Measurements from ENCODE around the gene VASH1.

VASH1 gene

DNA sequence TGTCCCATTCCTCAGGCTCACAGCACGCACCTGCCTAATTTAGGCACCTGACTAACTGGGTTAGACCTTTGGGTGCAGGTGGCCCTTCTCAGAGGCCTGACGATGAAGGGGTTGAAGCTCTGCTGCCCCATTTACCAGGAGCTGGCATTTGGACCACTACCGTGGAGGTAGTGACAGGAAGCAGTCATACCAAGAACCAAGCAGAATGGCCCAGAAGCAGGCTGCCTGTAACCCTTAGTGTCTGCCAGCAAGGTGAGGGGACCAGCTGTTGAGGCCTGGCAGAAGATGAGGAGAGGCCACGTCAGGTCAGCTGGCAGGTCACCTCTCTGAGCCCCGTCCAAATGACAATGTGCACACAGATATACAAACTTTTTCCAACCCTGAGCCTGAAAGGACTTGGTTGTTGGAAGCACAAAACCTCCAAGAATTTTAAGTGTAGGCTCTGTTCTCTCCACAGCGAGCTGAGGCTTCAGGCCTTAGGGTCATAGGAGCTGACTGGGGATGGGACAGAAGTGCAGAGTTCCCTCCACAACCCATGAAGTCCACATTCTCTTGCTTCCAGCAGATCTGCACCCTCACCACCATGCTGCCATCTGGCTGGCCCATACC is 23.1 kb downstream of the VASH1 start:
- no peak for DNase-seq (ENCODE audit: low spot score)
- TF ChIP-seq, protein P1, sequence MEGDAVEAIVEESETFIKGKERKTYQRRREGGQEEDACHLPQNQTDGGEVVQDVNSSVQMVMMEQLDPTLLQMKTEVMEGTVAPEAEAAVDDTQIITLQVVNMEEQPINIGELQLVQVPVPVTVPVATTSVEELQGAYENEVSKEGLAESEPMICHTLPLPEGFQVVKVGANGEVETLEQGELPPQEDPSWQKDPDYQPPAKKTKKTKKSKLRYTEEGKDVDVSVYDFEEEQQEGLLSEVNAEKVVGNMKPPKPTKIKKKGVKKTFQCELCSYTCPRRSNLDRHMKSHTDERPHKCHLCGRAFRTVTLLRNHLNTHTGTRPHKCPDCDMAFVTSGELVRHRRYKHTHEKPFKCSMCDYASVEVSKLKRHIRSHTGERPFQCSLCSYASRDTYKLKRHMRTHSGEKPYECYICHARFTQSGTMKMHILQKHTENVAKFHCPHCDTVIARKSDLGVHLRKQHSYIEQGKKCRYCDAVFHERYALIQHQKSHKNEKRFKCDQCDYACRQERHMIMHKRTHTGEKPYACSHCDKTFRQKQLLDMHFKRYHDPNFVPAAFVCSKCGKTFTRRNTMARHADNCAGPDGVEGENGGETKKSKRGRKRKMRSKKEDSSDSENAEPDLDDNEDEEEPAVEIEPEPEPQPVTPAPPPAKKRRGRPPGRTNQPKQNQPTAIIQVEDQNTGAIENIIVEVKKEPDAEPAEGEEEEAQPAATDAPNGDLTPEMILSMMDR (IDR thresholded peaks at IDR 0.05; ENCODE audit: extremely low read depth, missing control alignments), result no peak

DNA sequence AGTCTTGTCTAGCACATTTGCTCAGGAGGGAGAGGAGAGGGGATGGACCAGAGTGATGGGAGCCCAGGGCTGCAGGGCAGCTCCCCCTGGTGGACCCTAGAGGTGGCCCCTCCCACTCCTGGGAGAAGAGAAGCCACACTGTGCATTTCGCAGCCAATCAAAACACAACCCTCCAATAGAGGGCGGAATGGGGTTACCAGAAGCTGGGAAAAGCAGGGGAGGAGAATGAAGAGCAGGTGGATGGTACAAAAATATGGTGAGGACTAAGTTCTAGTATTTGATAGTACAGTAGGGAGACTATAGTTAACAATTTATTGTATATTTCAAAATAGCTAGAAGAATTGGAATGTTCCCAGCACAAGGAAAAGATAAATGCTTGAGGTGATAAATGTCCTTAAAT is 23.6 kb downstream of the VASH1 start:
- DNase-seq (ENCODE audit: low spot score), result peak; percentile 87
- TF ChIP-seq, protein P1 (IDR thresholded peaks at IDR 0.05; ENCODE audit: extremely low read depth, missing control alignments), result peak; percentile 77

DNA sequence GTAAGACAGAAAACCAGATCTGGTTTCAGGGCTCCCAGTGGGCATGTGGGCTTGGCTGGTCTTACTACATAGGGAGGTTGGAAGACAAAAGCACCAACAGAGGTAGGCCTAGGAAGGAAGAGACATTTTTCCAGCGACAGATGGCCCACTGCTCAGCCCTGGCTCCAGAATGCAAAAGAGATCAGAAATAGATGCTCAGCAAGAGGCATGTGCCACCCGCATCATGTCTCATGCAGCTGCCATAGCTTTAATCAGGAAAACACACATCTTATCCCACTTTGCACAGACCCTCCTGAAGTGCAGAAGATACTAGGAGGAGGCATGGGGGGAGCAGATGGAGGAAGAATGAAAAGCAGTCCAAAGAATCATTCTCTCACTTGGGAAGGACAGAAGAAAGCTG is 25.3 kb downstream of the VASH1 start:
- no peak for DNase-seq (ENCODE audit: low spot score)
- TF ChIP-seq, protein P1 (IDR thresholded peaks at IDR 0.05; ENCODE audit: extremely low read depth, missing control alignments), result no peak

DNA sequence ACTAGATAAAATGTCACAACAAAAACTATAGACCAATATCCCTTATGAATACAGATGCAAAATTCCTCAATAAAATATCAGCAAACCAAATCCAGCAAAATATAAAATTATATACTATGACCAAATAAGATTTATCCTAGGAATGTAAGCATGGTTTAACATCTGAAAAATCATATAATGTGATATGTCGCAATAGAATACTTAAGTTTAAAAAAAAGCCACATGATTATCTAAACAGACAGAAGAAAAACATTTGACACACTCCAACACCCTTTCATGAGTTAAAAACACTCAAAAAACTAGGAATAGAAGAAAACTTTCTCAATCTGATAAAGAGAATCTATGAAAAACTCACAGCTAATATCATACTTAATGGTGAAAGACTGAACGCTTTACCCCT is 31.2 kb downstream of the VASH1 start:
- TF ChIP-seq, protein P1 (IDR thresholded peaks at IDR 0.05; ENCODE audit: extremely low read depth, missing control alignments), result no peak
- no peak for DNase-seq (ENCODE audit: low spot score)

DNA sequence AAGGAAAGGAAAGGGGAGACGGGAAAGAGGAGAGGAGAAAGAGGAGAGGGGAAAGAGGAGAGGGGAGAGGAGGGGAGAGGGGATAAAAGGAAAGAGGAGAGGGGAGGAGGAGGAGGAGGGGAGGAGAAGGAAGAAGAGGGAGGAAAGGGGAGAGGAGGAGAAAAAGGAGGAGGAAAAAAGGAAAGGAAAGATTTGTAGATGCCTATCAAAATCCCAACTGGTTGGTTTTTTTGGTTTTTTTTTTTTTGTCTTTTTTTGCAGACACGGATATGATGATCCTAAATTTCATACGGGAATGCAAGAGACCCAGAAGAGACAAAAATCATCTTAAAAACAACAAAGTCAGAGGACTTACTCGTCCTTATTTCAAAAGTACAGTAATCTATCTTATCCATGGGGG is 32.1 kb downstream of the VASH1 start:
- no peak for DNase-seq (ENCODE audit: low spot score)
- TF ChIP-seq, protein P1 (IDR thresholded peaks at IDR 0.05; ENCODE audit: extremely low read depth, missing control alignments), result no peak

DNA sequence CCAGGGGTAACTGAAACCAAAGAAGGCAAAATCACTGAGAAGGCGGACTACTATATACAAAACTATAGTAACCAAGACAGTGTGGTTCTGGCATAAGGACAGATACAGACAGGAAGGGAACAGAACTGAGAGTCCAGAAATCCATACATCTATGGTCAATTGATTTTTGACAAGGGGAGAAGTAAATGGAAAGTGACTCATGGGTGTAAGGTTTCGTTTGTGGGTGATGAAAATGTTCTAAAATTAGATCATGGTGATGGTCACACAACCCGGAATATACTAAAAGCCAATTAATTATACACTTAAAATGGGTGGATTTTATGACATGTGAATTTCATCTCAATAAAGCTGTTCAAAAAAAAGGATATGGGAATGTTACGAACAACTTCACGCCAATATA is 32.7 kb downstream of the VASH1 start:
- DNase-seq (ENCODE audit: low spot score), result no peak
- TF ChIP-seq, protein P1 (IDR thresholded peaks at IDR 0.05; ENCODE audit: extremely low read depth, missing control alignments), result no peak

DNA sequence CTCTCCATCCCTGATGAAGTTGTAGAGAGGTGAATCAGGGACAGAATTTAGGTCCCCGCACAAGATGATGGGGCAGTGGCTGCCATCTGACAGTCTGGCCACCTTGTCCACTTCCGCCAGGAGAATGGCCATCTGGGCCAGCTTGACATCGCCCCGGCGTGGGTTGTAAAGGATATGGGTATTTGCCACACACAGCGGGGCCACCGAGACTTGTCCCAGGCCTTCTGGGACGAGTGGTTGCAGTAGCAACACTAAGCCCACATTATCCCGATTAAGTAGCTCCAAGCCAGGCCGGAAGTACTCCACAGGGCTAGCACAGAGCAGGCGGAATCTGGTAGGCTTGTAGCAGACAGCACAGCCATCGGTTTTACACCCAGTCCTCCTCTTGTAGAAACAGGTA is 45.2 kb downstream of the VASH1 start:
- TF ChIP-seq, protein P1 (IDR thresholded peaks at IDR 0.05; ENCODE audit: extremely low read depth, missing control alignments), result no peak
- DNase-seq (ENCODE audit: low spot score), result no peak
